ENCODE data around the gene NRAP.

- TF ChIP-seq CTCF (IDR thresholded peaks at IDR 0.05) (no peak), POLR2A (IDR thresholded peaks at IDR 0.05) (no peak)
Observed at GRCh38 chr10:113549856-113550255, 114.0 kb downstream of the NRAP start.
